HepG2 (cell line): ENCODE results near the gene ULK4. TPM values are rescaled to one million over a fixed set of nuclear protein-coding genes. Genes with fewer than 3 reads are reported as not detected.
A peak's percentile ranks its signal among the peaks of the same experiment; 100 is the strongest.

Experiments used
- ATAC-seq: fragments of 200-7000 bp; cut with Tn5 transposase; 3 replicates; pipeline ENCODE4 v1.9.1; 2020; ENCODE audit warnings: mild to moderate bottlenecking, moderate library complexity
- BruUV-seq: library from RNA; stranded (reverse); fragments of 400-500 nt; replicated peaks from 2 replicates; lab custom pipeline; 2021; lab: Mats Ljungman, UMichigan
- CTCF ChIA-PET: fragments of 300-600 bp; formaldehyde crosslinking; extraction: SDS; loops from one replicate; lab custom pipeline; 2021; ENCODE audit warnings: low total read pairs, inconsistent platforms, low intra/inter-chr PET ratio; lab: Yijun Ruan, JAX
- POLR2A ChIA-PET: fragments of 350-600 bp; sonication (Branson Sonifier 250); formaldehyde crosslinking; loops from one replicate; lab custom pipeline; 2020; ENCODE audit warnings: antibody characterized with exemption, inconsistent platforms; lab: Yijun Ruan, JAX
- DNase-seq: peaks from one replicate; pipeline ENCODE4 v3.0.0-alpha.2; 2015; ENCODE audit warnings: low spot score
- FAIRE-seq: peaks from 3 replicates; lab custom pipeline; 2011; peaks lifted over from hg19 to GRCh38; lab: Jason Lieb, UNC
- H2AFZ ChIP-seq: one replicate; pipeline ENCODE4 v1.6.1; 2011; ENCODE audit warnings: low read length, inconsistent platforms
- H3K27ac ChIP-seq: fragments of 300-600 bp; 3 replicates; pipeline ENCODE4 v1.8.0; 2011; ENCODE audit warnings: mixed run types, mild to moderate bottlenecking, mixed read lengths, low read length, inconsistent platforms; ENCODE audit not compliant: insufficient read depth; ENCODE audit errors: extremely low read length
- H3K27me3 ChIP-seq, 2 experiments: fragments of 200-600 bp in 1 of 2; 2 replicates in 1 of 2; 3 replicates in 1 of 2; pipeline versions ENCODE4 v1.6.0 to v1.8.0; 2011; ENCODE audit warnings: low read length in 2 of 2, mild to moderate bottlenecking in 2 of 2, moderate library complexity in 2 of 2, inconsistent platforms in 1 of 2; ENCODE audit not compliant: insufficient read depth in 2 of 2, control insufficient read depth in 1 of 2
- H3K36me3 ChIP-seq, 2 experiments: fragments of 200-600 bp in 1 of 2; replicated peaks in 1 of 2; 2 replicates in 1 of 2; 3 replicates in 1 of 2; pipeline versions ENCODE4 v1.5.1 to v1.8.0; 2011; ENCODE audit warnings: low read length in 2 of 2, inconsistent platforms in 1 of 2; ENCODE audit not compliant: insufficient read depth in 2 of 2, control insufficient read depth in 1 of 2
- H3K4me1 ChIP-seq: 2 replicates; pipeline ENCODE4 v1.5.1; 2012; ENCODE audit warnings: low read length, inconsistent platforms; ENCODE audit not compliant: insufficient read depth
- H3K4me2 ChIP-seq: 2 replicates; pipeline ENCODE4 v1.6.0; 2011; ENCODE audit warnings: low read depth, low read length, inconsistent platforms
- H3K4me3 ChIP-seq, 3 experiments: fragments of 200-600 bp in 1 of 3; sonication (generic), shearing (Covaris generic) in 1 of 3; replicated peaks in 1 of 3; 2 replicates each; pipeline ENCODE4 v1.5.1; 2011 to 2016; ENCODE audit warnings: low read length in 3 of 3, inconsistent platforms in 2 of 3, low read depth in 2 of 3, mild to moderate bottlenecking in 2 of 3, control low read depth in 1 of 3, mixed read lengths in 1 of 3; ENCODE audit not compliant: insufficient read depth in 1 of 3
- H3K79me2 ChIP-seq: one replicate; pipeline ENCODE4 v1.6.1; 2011; ENCODE audit warnings: low read length, inconsistent platforms; ENCODE audit not compliant: insufficient read depth
- H3K9ac ChIP-seq: 2 replicates; pipeline ENCODE4 v1.6.0; 2011; ENCODE audit warnings: mild to moderate bottlenecking, low read depth, low read length, inconsistent platforms; ENCODE audit not compliant: insufficient read depth
- H3K9me3 ChIP-seq: 2 replicates; pipeline ENCODE4 v1.5.1; 2012; ENCODE audit warnings: mild to moderate bottlenecking, low read length
- H4K20me1 ChIP-seq: 2 replicates; pipeline ENCODE4 v1.6.0; 2011; ENCODE audit warnings: inconsistent platforms, mild to moderate bottlenecking, low read length, moderate library complexity; ENCODE audit not compliant: insufficient read depth
- IKZF4 ChIP-seq: sonication (generic); formaldehyde crosslinking; IDR thresholded peaks from 2 replicates; pipeline ENCODE4 v1.5.1; 2020; ENCODE audit warnings: borderline replicate concordance, mild to moderate bottlenecking, low read depth, missing genetic modification reagents; ENCODE audit errors: not compliant biosample characterization
- MAFF ChIP-seq: IDR thresholded peaks from 2 replicates; pipeline ENCODE4 v1.6.1; 2011; ENCODE audit warnings: low read depth, low read length, improper control_type of control experiment
- MAFK ChIP-seq, 2 experiments: IDR thresholded peaks in 1 of 2; conservative IDR thresholded peaks in 1 of 2; 2 replicates each; pipeline ENCODE4 v1.6.1; 2011; ENCODE audit warnings: improper control_type of control experiment in 2 of 2, low read length in 2 of 2
- WGBS: methylation state at CpG from one replicate; pipeline ENCODE4 v1.1.6; 2017; ENCODE audit warnings: low lambda C conversion rate; 5-methylcytosine and 5-hydroxymethylcytosine counted together
- in situ Hi-C: cut with HindIII; loops from 2 replicates; pipeline ENCODE4 v1.10.0; 2017; ENCODE audit warnings: low pct_unique_long_range_greater_than_20kb; ENCODE audit not compliant: extremely low pct_ligation_motif_present
- intact Hi-C: fragments of 100-400 bp; cut with micrococcal nuclease; formaldehyde crosslinking; loops from one replicate; pipeline ENCODE4 v1.10.0; 2022; ENCODE audit not compliant: unreplicated experiment
- polyA plus RNA-seq, 8 experiments: library from polyadenylated mRNA; depleted of rRNA in 3 of 8; stranded (reverse) in 7 of 8; unstranded in 1 of 8; fragments of >200 nt; fragmentation: Illumina TruSeq in 4 of 8; extraction: Trizol in 4 of 8; gene quantifications; 2 replicates each; pipeline versions ENCODE4 v1.2.1 to v1.2.3, GENCODE V29; 2011 to 2016; ENCODE audit warnings: low read depth in 4 of 8, missing spikeins in 1 of 8, mixed read lengths in 1 of 8; ENCODE audit not compliant: insufficient read depth in 1 of 8
- total RNA-seq, 5 experiments: library from RNA; depleted of rRNA; stranded (reverse); fragments of >200 nt; fragmentation: Illumina TruSeq; extraction: Trizol; gene quantifications; 2 replicates each; pipeline ENCODE4 v1.2.3, GENCODE V29; 2016; ENCODE audit warnings: low read depth in 1 of 5
- TF ChIP-seq, protein P1 (sequence below): sonication (generic); formaldehyde crosslinking; IDR thresholded peaks from 2 replicates; pipeline ENCODE4 v1.4.0; 2020; ENCODE audit warnings: missing genetic modification reagents

Gene ULK4
- total and polyA plus RNA-seq, 2 of the 13 experiments (the other 11 are each of a cell fraction or from before 2014, with no cell fraction given), result 6.7 to 11.8 TPM

- no TSS peak for BruUV-seq
- DNase-seq (no peak), FAIRE-seq (no peak), ATAC-seq (no peak)
- Histone ChIP-seq H4K20me1 (no peaks in the 10 kb centered on the region), H2AFZ (no peak overlapping the region), H3K36me3 (no peaks in the 10 kb centered on the region), H3K79me2 (no peaks in the 10 kb centered on the region), H3K4me3 (no peak overlapping the region), H3K9me3 (no peaks in the 10 kb centered on the region), H3K27me3 (no peaks in the 10 kb centered on the region), H3K4me1 (no peaks in the 10 kb centered on the region), H3K9ac (no peak overlapping the region), H3K4me2 (no peak overlapping the region), H3K27ac (no peak overlapping the region)
- in situ Hi-C loops (no loop called here), intact Hi-C loops (no loop called here)
- POLR2A ChIA-PET, result no interaction called here
- TF ChIP-seq, protein P1, sequence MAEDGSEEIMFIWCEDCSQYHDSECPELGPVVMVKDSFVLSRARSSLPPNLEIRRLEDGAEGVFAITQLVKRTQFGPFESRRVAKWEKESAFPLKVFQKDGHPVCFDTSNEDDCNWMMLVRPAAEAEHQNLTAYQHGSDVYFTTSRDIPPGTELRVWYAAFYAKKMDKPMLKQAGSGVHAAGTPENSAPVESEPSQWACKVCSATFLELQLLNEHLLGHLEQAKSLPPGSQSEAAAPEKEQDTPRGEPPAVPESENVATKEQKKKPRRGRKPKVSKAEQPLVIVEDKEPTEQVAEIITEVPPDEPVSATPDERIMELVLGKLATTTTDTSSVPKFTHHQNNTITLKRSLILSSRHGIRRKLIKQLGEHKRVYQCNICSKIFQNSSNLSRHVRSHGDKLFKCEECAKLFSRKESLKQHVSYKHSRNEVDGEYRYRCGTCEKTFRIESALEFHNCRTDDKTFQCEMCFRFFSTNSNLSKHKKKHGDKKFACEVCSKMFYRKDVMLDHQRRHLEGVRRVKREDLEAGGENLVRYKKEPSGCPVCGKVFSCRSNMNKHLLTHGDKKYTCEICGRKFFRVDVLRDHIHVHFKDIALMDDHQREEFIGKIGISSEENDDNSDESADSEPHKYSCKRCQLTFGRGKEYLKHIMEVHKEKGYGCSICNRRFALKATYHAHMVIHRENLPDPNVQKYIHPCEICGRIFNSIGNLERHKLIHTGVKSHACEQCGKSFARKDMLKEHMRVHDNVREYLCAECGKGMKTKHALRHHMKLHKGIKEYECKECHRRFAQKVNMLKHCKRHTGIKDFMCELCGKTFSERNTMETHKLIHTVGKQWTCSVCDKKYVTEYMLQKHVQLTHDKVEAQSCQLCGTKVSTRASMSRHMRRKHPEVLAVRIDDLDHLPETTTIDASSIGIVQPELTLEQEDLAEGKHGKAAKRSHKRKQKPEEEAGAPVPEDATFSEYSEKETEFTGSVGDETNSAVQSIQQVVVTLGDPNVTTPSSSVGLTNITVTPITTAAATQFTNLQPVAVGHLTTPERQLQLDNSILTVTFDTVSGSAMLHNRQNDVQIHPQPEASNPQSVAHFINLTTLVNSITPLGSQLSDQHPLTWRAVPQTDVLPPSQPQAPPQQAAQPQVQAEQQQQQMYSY (CRISPR knock-in tag), result no peak
- TF ChIP-seq MAFK (conservative IDR thresholded peaks at IDR 0.05 in 1 of 2, IDR thresholded peaks at IDR 0.05 in 1 of 2; ENCODE audit: low read length in 2 of 2), result peak; percentile 93 to 96
- TF ChIP-seq MAFF, result peak; percentile 95
- no peak for TF ChIP-seq IKZF4
- 54% methylated on average over 1 of the region's 1 CpG for WGBS
- CTCF ChIA-PET, result no interaction called here
Measured at GRCh38 chr3:41599127-41599484, 362.8 kb downstream of the ULK4 start.
